ENCODE results near the gene B3GAT1.

DNA sequence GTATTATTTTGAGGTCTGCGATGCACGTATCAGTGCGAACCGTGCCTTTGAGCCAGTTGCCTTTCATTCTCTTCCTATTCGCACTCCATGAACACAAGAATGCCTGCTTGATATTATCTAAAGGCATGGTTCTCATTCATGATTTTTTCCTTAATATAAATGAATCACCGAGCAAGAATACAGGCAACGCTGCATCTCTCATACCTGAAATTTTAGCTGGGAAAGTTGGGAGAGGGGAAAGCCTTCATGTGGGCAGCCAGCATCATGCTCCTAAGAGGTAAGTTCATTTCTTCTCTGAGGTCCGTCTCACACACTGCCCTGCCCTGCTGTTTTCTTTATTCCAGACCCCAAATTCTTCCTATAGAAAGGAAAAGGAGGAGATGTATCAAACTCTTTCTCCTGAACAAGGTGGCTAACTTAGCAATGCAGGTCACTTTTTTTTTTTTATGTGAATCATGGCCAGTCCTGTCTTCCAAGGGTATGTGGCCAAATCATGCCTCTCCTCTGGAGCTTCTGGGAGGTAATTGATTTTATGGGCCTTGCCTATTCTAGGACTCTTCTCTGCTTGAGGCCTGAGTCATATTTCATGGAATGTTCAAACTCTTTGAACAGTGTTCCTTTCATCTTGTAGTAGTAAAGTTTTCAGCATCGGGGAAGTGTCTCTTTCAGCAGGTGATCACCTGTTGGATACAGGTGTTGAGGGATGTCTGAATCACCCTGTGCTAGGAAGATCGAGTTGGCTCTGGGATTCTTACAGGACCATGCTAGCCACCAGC lies 77.1 kb downstream of the B3GAT1 start:
- TF ChIP-seq EZH2 (IDR thresholded peaks at IDR 0.05; ENCODE audit: insufficient read depth, low read length) = no peak
- TF ChIP-seq, protein P1, sequence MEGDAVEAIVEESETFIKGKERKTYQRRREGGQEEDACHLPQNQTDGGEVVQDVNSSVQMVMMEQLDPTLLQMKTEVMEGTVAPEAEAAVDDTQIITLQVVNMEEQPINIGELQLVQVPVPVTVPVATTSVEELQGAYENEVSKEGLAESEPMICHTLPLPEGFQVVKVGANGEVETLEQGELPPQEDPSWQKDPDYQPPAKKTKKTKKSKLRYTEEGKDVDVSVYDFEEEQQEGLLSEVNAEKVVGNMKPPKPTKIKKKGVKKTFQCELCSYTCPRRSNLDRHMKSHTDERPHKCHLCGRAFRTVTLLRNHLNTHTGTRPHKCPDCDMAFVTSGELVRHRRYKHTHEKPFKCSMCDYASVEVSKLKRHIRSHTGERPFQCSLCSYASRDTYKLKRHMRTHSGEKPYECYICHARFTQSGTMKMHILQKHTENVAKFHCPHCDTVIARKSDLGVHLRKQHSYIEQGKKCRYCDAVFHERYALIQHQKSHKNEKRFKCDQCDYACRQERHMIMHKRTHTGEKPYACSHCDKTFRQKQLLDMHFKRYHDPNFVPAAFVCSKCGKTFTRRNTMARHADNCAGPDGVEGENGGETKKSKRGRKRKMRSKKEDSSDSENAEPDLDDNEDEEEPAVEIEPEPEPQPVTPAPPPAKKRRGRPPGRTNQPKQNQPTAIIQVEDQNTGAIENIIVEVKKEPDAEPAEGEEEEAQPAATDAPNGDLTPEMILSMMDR (IDR thresholded peaks at IDR 0.05; ENCODE audit: insufficient read depth, low read depth, low read length) = no peak
